Measurements from ENCODE around the gene TJP1. TPM values are rescaled to one million over a fixed set of nuclear protein-coding genes. Genes with fewer than 3 reads are reported as not detected.

Gene TJP1
- total RNA-seq, 1 donor: 86.9 TPM

DNA sequence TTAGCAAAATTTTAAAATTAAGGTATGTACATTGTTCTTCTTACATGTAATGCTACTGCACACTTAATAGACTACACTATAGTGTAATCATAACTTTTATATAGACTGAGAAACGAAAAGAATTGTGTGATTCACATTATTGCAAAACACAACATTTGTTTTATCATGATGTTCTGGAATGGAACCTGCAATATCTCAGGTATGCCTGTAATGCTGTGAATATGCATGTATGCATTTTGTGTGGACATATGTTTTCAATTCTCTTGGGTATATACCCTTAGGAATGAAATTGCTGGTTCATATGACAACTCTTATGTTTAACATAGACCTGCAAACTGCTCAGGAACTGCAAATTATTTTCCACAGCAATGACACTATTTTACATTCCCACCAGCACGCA, 38.6 kb upstream of the TJP1 start:
- H2AFZ ChIP-seq (ENCODE audit: low read length): no peak overlapping the region
- H3K27me3 ChIP-seq (ENCODE audit: insufficient read depth, low read length): no peaks in the 10 kb centered on the region
- no peaks in the 10 kb centered on the region for H3K36me3 ChIP-seq (ENCODE audit: insufficient read depth, low read length)
- no peaks in the 10 kb centered on the region for H3K79me2 ChIP-seq (ENCODE audit: insufficient read depth, low read length)
- TF ChIP-seq CTCF (IDR thresholded peaks at IDR 0.05; ENCODE audit: extremely low read depth, low read depth, low read length): no peak
- peak overlapping the region; percentile 79 for H3K27ac ChIP-seq (ENCODE audit: low read depth, low read length)
- no peaks in the 10 kb centered on the region for H3K9me3 ChIP-seq (ENCODE audit: low read depth, low read length)
- no peak overlapping the region for H3K4me3 ChIP-seq (ENCODE audit: insufficient read depth, low read length)
- DNase-seq (ENCODE audit: insufficient read length, low spot score, missing footprints): no peak
- H3K4me1 ChIP-seq (ENCODE audit: insufficient read depth, low read length): peaks cover 20% of the 10 kb centered on the region
- no peaks in the 10 kb centered on the region for H4K20me1 ChIP-seq (ENCODE audit: insufficient read depth, low read length)
- H3K4me2 ChIP-seq (ENCODE audit: insufficient read depth, low read length): peak overlapping the region; percentile 85

GRCh38 chr15:29859973-29860715, 37.9 kb upstream of the TJP1 start:
- Histone ChIP-seq H3K27ac (ENCODE audit: low read depth, low read length) (peak overlapping the region; percentile 79), H3K4me1 (ENCODE audit: insufficient read depth, low read length) (peaks cover 20% of the 10 kb centered on the region), H3K27me3 (ENCODE audit: insufficient read depth, low read length) (no peaks in the 10 kb centered on the region), H4K20me1 (ENCODE audit: insufficient read depth, low read length) (no peaks in the 10 kb centered on the region), H3K9me3 (ENCODE audit: low read depth, low read length) (no peaks in the 10 kb centered on the region), H3K79me2 (ENCODE audit: insufficient read depth, low read length) (no peaks in the 10 kb centered on the region), H3K4me2 (ENCODE audit: insufficient read depth, low read length) (peak overlapping the region; percentile 85), H3K4me3 (ENCODE audit: insufficient read depth, low read length) (peak overlapping the region; percentile 65), H2AFZ (ENCODE audit: low read length) (peak overlapping the region; percentile 89), H3K36me3 (ENCODE audit: insufficient read depth, low read length) (no peaks in the 10 kb centered on the region)
- TF ChIP-seq CTCF (IDR thresholded peaks at IDR 0.05; ENCODE audit: extremely low read depth, low read depth, low read length): no peak
- DNase-seq (ENCODE audit: insufficient read length, low spot score, missing footprints): peak; percentile 90

DNA sequence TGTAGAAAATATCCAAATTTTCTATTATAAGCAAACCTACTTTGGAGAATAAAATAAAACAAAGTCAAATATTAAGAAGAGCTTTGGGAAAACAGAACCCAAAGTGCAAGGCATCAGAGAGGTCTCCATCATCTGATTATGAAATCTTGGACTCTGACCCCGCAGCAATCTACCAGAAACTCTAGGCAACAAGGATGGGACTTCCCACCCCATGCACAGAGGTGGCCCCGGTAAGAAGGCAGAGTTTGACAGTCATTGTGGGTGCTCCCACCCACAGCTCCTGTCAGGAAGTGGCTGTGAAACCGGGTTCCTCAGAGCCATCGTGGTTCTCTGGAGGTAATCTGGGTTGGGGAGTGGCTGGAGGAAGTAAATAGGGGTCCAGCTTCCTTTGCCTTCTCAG, 37.0 kb upstream of the TJP1 start:
- Histone ChIP-seq H3K36me3 (ENCODE audit: insufficient read depth, low read length) (no peaks in the 10 kb centered on the region), H3K27ac (ENCODE audit: low read depth, low read length) (peak overlapping the region; percentile 79), H3K4me2 (ENCODE audit: insufficient read depth, low read length) (peak overlapping the region; percentile 85), H2AFZ (ENCODE audit: low read length) (peak overlapping the region; percentile 89), H3K27me3 (ENCODE audit: insufficient read depth, low read length) (no peaks in the 10 kb centered on the region), H4K20me1 (ENCODE audit: insufficient read depth, low read length) (no peaks in the 10 kb centered on the region), H3K9me3 (ENCODE audit: low read depth, low read length) (no peaks in the 10 kb centered on the region), H3K79me2 (ENCODE audit: insufficient read depth, low read length) (no peaks in the 10 kb centered on the region), H3K4me3 (ENCODE audit: insufficient read depth, low read length) (peak overlapping the region; percentile 65), H3K4me1 (ENCODE audit: insufficient read depth, low read length) (peaks cover 20% of the 10 kb centered on the region)
- no peak for DNase-seq (ENCODE audit: insufficient read length, low spot score, missing footprints)
- no peak for TF ChIP-seq CTCF (IDR thresholded peaks at IDR 0.05; ENCODE audit: extremely low read depth, low read depth, low read length)

- H3K4me3 ChIP-seq (ENCODE audit: insufficient read depth, low read length): no peak overlapping the region
- no peaks in the 10 kb centered on the region for H3K36me3 ChIP-seq (ENCODE audit: insufficient read depth, low read length)
- no peak overlapping the region for H3K4me2 ChIP-seq (ENCODE audit: insufficient read depth, low read length)
- H2AFZ ChIP-seq (ENCODE audit: low read length): no peak overlapping the region
- H3K79me2 ChIP-seq (ENCODE audit: insufficient read depth, low read length): no peaks in the 10 kb centered on the region
- no peak overlapping the region for H3K27ac ChIP-seq (ENCODE audit: low read depth, low read length)
- peaks cover 20% of the 10 kb centered on the region for H3K4me1 ChIP-seq (ENCODE audit: insufficient read depth, low read length)
- no peaks in the 10 kb centered on the region for H4K20me1 ChIP-seq (ENCODE audit: insufficient read depth, low read length)
- no peaks in the 10 kb centered on the region for H3K9me3 ChIP-seq (ENCODE audit: low read depth, low read length)
- DNase-seq (ENCODE audit: insufficient read length, low spot score, missing footprints): no peak
- no peaks in the 10 kb centered on the region for H3K27me3 ChIP-seq (ENCODE audit: insufficient read depth, low read length)
- no peak for TF ChIP-seq CTCF (IDR thresholded peaks at IDR 0.05; ENCODE audit: extremely low read depth, low read depth, low read length)
Measured at GRCh38 chr15:29857221-29857789, 35.0 kb upstream of the TJP1 start.

All from osteoblast (primary cell).